AG04449 (cell line): ENCODE measurements around the gene WNT5B.

Source experiments
- CTCF ChIA-PET: fragments of 350-600 bp; formaldehyde crosslinking; extraction: SDS; loops from one replicate; lab custom pipeline; 2021; ENCODE audit warnings: antibody characterized with exemption; lab: Yijun Ruan, JAX
- POLR2A ChIA-PET: fragments of 400-600, 350-600 bp; formaldehyde crosslinking; extraction: SDS; loops from one replicate; lab custom pipeline; 2020; ENCODE audit warnings: antibody characterized with exemption, inconsistent platforms; lab: Yijun Ruan, JAX
- DNase-seq: peaks from one replicate; pipeline ENCODE4 v3.0.0-alpha.2; 2010; ENCODE audit warnings: low read depth, low spot score
- H3K4me3 ChIP-seq: 2 replicates; pipeline ENCODE4 v1.5.1; 2011; ENCODE audit warnings: low read depth, mild to moderate bottlenecking, control low read depth, low read length
- CTCF ChIP-seq: IDR thresholded peaks from one replicate; pipeline ENCODE4 v1.5.1; 2011; ENCODE audit warnings: mild to moderate bottlenecking, moderate library complexity, low read length, control low read depth, inconsistent platforms; ENCODE audit not compliant: insufficient read depth; ENCODE audit errors: missing control alignments

Gene WNT5B

GRCh38 chr12:1656902-1657301 is 27.9 kb downstream of the WNT5B start:
- CTCF ChIA-PET, result interaction anchor here (1.3 to 20.3 kb wide), 3 partner anchors 22 to 283 kb away, joined by 5 to 767 read pairs (median 223); partner anchors contain the start of gene WNT5B
- POLR2A ChIA-PET, result no interaction called here
- no peak overlapping the region for H3K4me3 ChIP-seq
- DNase-seq, result no peak
- TF ChIP-seq CTCF, result no peak

- DNase-seq, result no peak
- POLR2A ChIA-PET, result no interaction called here
- TF ChIP-seq CTCF, result no peak
- CTCF ChIA-PET, result interaction anchor here (1.3 to 20.3 kb wide), 3 partner anchors 23 to 282 kb away, joined by 5 to 767 read pairs (median 223); partner anchors contain the start of gene WNT5B
- no peak overlapping the region for H3K4me3 ChIP-seq
These were observed 28.7 kb downstream of the WNT5B start for GRCh38 chr12:1657688-1658087.

- no peak overlapping the region for H3K4me3 ChIP-seq
- DNase-seq, result no peak
- CTCF ChIA-PET, result interaction anchor here (1.1 to 20.3 kb wide), 5 partner anchors 10 to 280 kb away, joined by 4 to 767 read pairs (median 14); no protein-coding TSS in a partner anchor
- TF ChIP-seq CTCF, result no peak
- POLR2A ChIA-PET, result no interaction called here
These were observed 31.5 kb downstream of the WNT5B start for GRCh38 chr12:1660304-1661187.

GRCh38 chr12:1661553-1662335 is 32.7 kb downstream of the WNT5B start:
- DNase-seq, result peak; percentile 57
- H3K4me3 ChIP-seq, result peak overlapping the region; percentile 53
- no peak for TF ChIP-seq CTCF
- CTCF ChIA-PET, result interaction anchor here (1.2 to 20.3 kb wide), 3 partner anchors 11 to 127 kb away, joined by 4 to 767 read pairs (median 39); no protein-coding TSS in a partner anchor
- POLR2A ChIA-PET, result interaction anchor here (0.7 to 1.1 kb wide), 3 partner anchors 13 to 29 kb away, joined by 3 to 7 read pairs (median 3); partner anchors contain the start of gene ADIPOR2

GRCh38 chr12:1662761-1663439 is 33.9 kb downstream of the WNT5B start:
- H3K4me3 ChIP-seq, result no peak overlapping the region; the same call in 1 of the 2 replicates
- ChIA-PET CTCF (interaction anchor here (20.3 kb wide), 1 partner anchor 126 kb away, joined by 767 read pairs; no protein-coding TSS in a partner anchor), POLR2A (no interaction called here)
- peak; percentile 52 for TF ChIP-seq CTCF
- no peak for DNase-seq
